WTC11 (cell line): ENCODE measurements around the gene ZNF774. TPM values are rescaled to one million over a fixed set of nuclear protein-coding genes. Genes with fewer than 3 reads are reported as not detected.

Experiments used
- ATAC-seq: fragments of 200-7000 bp; cut with Tn5 transposase; 2 replicates; pipeline ENCODE4 v1.10.0; 2021; ENCODE audit warnings: mild to moderate bottlenecking, moderate library complexity
- CTCF ChIA-PET: fragments of 300-600 bp; sonication (Branson Sonifier 250); formaldehyde crosslinking; loops from one replicate; lab custom pipeline; 2021; ENCODE audit warnings: antibody characterized with exemption; lab: Charles Lee
- POLR2A ChIA-PET: fragments of 350-600 bp; sonication (Branson Sonifier 250); formaldehyde crosslinking; loops from one replicate; lab custom pipeline; 2021; ENCODE audit warnings: antibody characterized with exemption; lab: Charles Lee
- DNase-seq: peaks from one replicate; pipeline ENCODE4 v3.0.0; 2021; ENCODE audit warnings: low spot score
- H3K27ac Mint-ChIP-seq: 2 replicates; pipeline ENCODE4 v1.8.0; 2021; ENCODE audit warnings: mixed read lengths
- H3K27me3 Mint-ChIP-seq: 2 replicates; pipeline ENCODE4 v1.8.0; 2021; ENCODE audit warnings: low read depth, mild to moderate bottlenecking, moderate library complexity, mixed read lengths
- H3K36me3 Mint-ChIP-seq: 2 replicates; pipeline ENCODE4 v1.8.0; 2021; ENCODE audit warnings: mixed read lengths
- H3K4me1 Mint-ChIP-seq: 2 replicates; pipeline ENCODE4 v1.8.0; 2022; ENCODE audit warnings: mixed read lengths
- H3K4me3 Mint-ChIP-seq: 2 replicates; pipeline ENCODE4 v1.8.0; 2021; ENCODE audit warnings: mild to moderate bottlenecking, moderate library complexity, mixed read lengths
- H3K9me3 Mint-ChIP-seq: 2 replicates; pipeline ENCODE4 v1.8.0; 2021; ENCODE audit warnings: mixed read lengths
- ATF1 ChIP-seq: sonication (generic); formaldehyde crosslinking; IDR thresholded peaks from 2 replicates; pipeline ENCODE4 v1.8.1; 2023; ENCODE audit warnings: mild to moderate bottlenecking, moderate library complexity, missing genetic modification reagents
- CREM ChIP-seq: sonication (generic); formaldehyde crosslinking; IDR thresholded peaks from 2 replicates; pipeline ENCODE4 v1.8.1; 2022; ENCODE audit warnings: mild to moderate bottlenecking, missing genetic modification reagents, moderate library complexity
- ESRRA ChIP-seq: sonication (generic); formaldehyde crosslinking; IDR thresholded peaks from 2 replicates; pipeline ENCODE4 v1.8.1; 2022; ENCODE audit warnings: mild to moderate bottlenecking, missing genetic modification reagents, borderline replicate concordance
- GABPB1 ChIP-seq: sonication (generic); formaldehyde crosslinking; IDR thresholded peaks from 2 replicates; pipeline ENCODE4 v1.8.1; 2023; ENCODE audit warnings: mild to moderate bottlenecking, missing genetic modification reagents
- HMGA2 ChIP-seq: fragments of 250-450 bp; sonication (Bioruptor Pico); IDR thresholded peaks from 2 replicates; pipeline ENCODE4 v1.4.0; 2021; ENCODE audit warnings: mild to moderate bottlenecking, moderate library complexity
- NFATC4 ChIP-seq: fragments of 250-450 bp; sonication (Bioruptor Pico); IDR thresholded peaks from 2 replicates; pipeline ENCODE4 v1.9.0; 2021; ENCODE audit warnings: mild to moderate bottlenecking
- NFE2L1 ChIP-seq: sonication (generic); formaldehyde crosslinking; IDR thresholded peaks from 2 replicates; pipeline ENCODE4 v1.8.1; 2023; ENCODE audit warnings: missing genetic modification reagents
- NR1H2 ChIP-seq: sonication (generic); formaldehyde crosslinking; IDR thresholded peaks from 2 replicates; pipeline ENCODE4 v1.9.0; 2021; ENCODE audit warnings: mild to moderate bottlenecking, moderate library complexity, missing genetic modification reagents
- OVOL2 ChIP-seq: fragments of 250-450 bp; sonication (Bioruptor Pico); IDR thresholded peaks from 2 replicates; pipeline ENCODE4 v1.9.0; 2021; ENCODE audit warnings: mild to moderate bottlenecking, borderline replicate concordance
- SMAD4 ChIP-seq: sonication (generic); formaldehyde crosslinking; IDR thresholded peaks from 2 replicates; pipeline ENCODE4 v1.8.0; 2022; ENCODE audit warnings: mild to moderate bottlenecking, missing genetic modification reagents
- ZNF138 ChIP-seq: sonication (generic); formaldehyde crosslinking; conservative IDR thresholded peaks from 2 replicates; pipeline ENCODE4 v1.8.1; 2022; ENCODE audit warnings: mild to moderate bottlenecking, moderate library complexity, missing genetic modification reagents
- ZNF219 ChIP-seq: sonication (generic); formaldehyde crosslinking; IDR thresholded peaks from 2 replicates; pipeline ENCODE4 v1.8.0; 2023; ENCODE audit warnings: missing genetic modification reagents, mild to moderate bottlenecking, borderline replicate concordance
- ZNF232 ChIP-seq: sonication (generic); formaldehyde crosslinking; IDR thresholded peaks from 2 replicates; pipeline ENCODE4 v1.8.0; 2022; ENCODE audit warnings: mild to moderate bottlenecking, missing genetic modification reagents
- total RNA-seq: library from RNA; stranded (reverse); gene quantifications from 3 replicates; pipeline ENCODE4 v1.2.3, GENCODE V29; 2021
- TF ChIP-seq, protein P1 (sequence below): sonication (generic); formaldehyde crosslinking; IDR thresholded peaks from 2 replicates; pipeline ENCODE4 v1.8.1; 2022; ENCODE audit warnings: mild to moderate bottlenecking, moderate library complexity, missing genetic modification reagents
- TF ChIP-seq, protein P2 (sequence below): sonication (generic); formaldehyde crosslinking; IDR thresholded peaks from 2 replicates; pipeline ENCODE4 v1.8.0; 2022; ENCODE audit warnings: mild to moderate bottlenecking, missing genetic modification reagents
- TF ChIP-seq, protein P3 (sequence below): sonication (generic); formaldehyde crosslinking; IDR thresholded peaks from 2 replicates; pipeline ENCODE4 v1.8.1; 2022; ENCODE audit warnings: low read depth, mild to moderate bottlenecking, moderate library complexity, missing genetic modification reagents, borderline replicate concordance
- TF ChIP-seq, protein P4 (sequence below): sonication (generic); formaldehyde crosslinking; IDR thresholded peaks from 2 replicates; pipeline ENCODE4 v1.8.1; 2022; ENCODE audit warnings: mild to moderate bottlenecking, missing genetic modification reagents, moderate library complexity, borderline replicate concordance
- TF ChIP-seq, protein P5 (sequence below): fragments of 250-450 bp; sonication (Bioruptor Pico); IDR thresholded peaks from 2 replicates; pipeline ENCODE4 v1.9.0; 2021; ENCODE audit warnings: mild to moderate bottlenecking, borderline replicate concordance
- TF ChIP-seq, protein P6 (sequence below): sonication (generic); formaldehyde crosslinking; IDR thresholded peaks from 2 replicates; pipeline ENCODE4 v1.8.1; 2023; ENCODE audit warnings: mild to moderate bottlenecking, missing genetic modification reagents
- TF ChIP-seq, protein P7 (sequence below): sonication (generic); formaldehyde crosslinking; IDR thresholded peaks from 2 replicates; pipeline ENCODE4 v1.8.1; 2022; ENCODE audit warnings: low read depth, missing genetic modification reagents, borderline replicate concordance

Gene ZNF774
- total RNA-seq, 1 experiment from 2014 or later, result 2.6 TPM

DNA sequence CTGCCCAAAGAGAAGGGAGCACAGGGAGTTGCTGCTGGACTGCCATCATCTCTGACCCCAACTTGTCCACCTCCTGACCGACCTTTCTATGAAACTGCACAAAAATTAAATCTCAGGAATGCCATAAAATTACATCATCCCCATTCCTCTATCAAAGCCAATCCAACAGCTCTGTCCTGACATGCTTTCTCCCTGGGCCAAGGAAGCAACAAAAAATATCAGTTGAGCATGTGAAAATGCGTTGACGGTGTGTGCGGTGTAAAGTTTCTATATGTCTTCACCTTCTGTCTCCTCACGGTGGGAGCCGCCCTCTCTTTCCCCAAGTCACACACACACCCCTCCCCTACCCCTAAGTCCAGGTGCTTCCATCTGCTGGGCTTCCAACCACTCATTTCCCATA, 3.6 kb upstream of the ZNF774 start:
- no peak for ATAC-seq
- POLR2A ChIA-PET, result no interaction called here
- Mint-ChIP-seq H3K4me3 (no peak overlapping the region), H3K36me3 (no peaks in the 10 kb centered on the region), H3K4me1 (no peaks in the 10 kb centered on the region)
- TF ChIP-seq ZNF219 (CRISPR knock-in tag) (no peak), NFE2L1 (CRISPR knock-in tag) (no peak), NR1H2 (CRISPR knock-in tag) (no peak), ZNF232 (no peak), CREM (no peak), OVOL2 (CRISPR knock-in tag) (no peak), NFATC4 (CRISPR knock-in tag) (no peak)
- TF ChIP-seq, protein P1, sequence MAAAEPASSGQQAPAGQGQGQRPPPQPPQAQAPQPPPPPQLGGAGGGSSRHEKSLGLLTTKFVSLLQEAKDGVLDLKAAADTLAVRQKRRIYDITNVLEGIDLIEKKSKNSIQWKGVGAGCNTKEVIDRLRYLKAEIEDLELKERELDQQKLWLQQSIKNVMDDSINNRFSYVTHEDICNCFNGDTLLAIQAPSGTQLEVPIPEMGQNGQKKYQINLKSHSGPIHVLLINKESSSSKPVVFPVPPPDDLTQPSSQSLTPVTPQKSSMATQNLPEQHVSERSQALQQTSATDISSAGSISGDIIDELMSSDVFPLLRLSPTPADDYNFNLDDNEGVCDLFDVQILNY (CRISPR knock-in tag), result no peak
- TF ChIP-seq, protein P2, sequence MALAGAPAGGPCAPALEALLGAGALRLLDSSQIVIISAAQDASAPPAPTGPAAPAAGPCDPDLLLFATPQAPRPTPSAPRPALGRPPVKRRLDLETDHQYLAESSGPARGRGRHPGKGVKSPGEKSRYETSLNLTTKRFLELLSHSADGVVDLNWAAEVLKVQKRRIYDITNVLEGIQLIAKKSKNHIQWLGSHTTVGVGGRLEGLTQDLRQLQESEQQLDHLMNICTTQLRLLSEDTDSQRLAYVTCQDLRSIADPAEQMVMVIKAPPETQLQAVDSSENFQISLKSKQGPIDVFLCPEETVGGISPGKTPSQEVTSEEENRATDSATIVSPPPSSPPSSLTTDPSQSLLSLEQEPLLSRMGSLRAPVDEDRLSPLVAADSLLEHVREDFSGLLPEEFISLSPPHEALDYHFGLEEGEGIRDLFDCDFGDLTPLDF (CRISPR knock-in tag), result no peak
- TF ChIP-seq, protein P3, sequence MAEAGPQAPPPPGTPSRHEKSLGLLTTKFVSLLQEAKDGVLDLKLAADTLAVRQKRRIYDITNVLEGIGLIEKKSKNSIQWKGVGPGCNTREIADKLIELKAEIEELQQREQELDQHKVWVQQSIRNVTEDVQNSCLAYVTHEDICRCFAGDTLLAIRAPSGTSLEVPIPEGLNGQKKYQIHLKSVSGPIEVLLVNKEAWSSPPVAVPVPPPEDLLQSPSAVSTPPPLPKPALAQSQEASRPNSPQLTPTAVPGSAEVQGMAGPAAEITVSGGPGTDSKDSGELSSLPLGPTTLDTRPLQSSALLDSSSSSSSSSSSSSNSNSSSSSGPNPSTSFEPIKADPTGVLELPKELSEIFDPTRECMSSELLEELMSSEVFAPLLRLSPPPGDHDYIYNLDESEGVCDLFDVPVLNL, result no peak
- TF ChIP-seq, protein P4, sequence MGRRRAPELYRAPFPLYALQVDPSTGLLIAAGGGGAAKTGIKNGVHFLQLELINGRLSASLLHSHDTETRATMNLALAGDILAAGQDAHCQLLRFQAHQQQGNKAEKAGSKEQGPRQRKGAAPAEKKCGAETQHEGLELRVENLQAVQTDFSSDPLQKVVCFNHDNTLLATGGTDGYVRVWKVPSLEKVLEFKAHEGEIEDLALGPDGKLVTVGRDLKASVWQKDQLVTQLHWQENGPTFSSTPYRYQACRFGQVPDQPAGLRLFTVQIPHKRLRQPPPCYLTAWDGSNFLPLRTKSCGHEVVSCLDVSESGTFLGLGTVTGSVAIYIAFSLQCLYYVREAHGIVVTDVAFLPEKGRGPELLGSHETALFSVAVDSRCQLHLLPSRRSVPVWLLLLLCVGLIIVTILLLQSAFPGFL (CRISPR knock-in tag), result no peak
- TF ChIP-seq, protein P5, sequence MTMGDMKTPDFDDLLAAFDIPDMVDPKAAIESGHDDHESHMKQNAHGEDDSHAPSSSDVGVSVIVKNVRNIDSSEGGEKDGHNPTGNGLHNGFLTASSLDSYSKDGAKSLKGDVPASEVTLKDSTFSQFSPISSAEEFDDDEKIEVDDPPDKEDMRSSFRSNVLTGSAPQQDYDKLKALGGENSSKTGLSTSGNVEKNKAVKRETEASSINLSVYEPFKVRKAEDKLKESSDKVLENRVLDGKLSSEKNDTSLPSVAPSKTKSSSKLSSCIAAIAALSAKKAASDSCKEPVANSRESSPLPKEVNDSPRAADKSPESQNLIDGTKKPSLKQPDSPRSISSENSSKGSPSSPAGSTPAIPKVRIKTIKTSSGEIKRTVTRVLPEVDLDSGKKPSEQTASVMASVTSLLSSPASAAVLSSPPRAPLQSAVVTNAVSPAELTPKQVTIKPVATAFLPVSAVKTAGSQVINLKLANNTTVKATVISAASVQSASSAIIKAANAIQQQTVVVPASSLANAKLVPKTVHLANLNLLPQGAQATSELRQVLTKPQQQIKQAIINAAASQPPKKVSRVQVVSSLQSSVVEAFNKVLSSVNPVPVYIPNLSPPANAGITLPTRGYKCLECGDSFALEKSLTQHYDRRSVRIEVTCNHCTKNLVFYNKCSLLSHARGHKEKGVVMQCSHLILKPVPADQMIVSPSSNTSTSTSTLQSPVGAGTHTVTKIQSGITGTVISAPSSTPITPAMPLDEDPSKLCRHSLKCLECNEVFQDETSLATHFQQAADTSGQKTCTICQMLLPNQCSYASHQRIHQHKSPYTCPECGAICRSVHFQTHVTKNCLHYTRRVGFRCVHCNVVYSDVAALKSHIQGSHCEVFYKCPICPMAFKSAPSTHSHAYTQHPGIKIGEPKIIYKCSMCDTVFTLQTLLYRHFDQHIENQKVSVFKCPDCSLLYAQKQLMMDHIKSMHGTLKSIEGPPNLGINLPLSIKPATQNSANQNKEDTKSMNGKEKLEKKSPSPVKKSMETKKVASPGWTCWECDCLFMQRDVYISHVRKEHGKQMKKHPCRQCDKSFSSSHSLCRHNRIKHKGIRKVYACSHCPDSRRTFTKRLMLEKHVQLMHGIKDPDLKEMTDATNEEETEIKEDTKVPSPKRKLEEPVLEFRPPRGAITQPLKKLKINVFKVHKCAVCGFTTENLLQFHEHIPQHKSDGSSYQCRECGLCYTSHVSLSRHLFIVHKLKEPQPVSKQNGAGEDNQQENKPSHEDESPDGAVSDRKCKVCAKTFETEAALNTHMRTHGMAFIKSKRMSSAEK (CRISPR knock-in tag), result no peak
- TF ChIP-seq, protein P6, sequence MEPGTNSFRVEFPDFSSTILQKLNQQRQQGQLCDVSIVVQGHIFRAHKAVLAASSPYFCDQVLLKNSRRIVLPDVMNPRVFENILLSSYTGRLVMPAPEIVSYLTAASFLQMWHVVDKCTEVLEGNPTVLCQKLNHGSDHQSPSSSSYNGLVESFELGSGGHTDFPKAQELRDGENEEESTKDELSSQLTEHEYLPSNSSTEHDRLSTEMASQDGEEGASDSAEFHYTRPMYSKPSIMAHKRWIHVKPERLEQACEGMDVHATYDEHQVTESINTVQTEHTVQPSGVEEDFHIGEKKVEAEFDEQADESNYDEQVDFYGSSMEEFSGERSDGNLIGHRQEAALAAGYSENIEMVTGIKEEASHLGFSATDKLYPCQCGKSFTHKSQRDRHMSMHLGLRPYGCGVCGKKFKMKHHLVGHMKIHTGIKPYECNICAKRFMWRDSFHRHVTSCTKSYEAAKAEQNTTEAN (CRISPR knock-in tag), result no peak
- TF ChIP-seq, all 79 proteins: peak for 0
- Mint-ChIP-seq H3K27me3 (peaks cover 7% of the 10 kb centered on the region), H3K27ac (no peak overlapping the region), H3K9me3 (no peaks in the 10 kb centered on the region)
- CTCF ChIA-PET, result interaction anchor here (1.0 kb wide), 1 partner anchor 134 kb away, joined by 3 read pairs; no protein-coding TSS in a partner anchor
- DNase-seq, result no peak

DNA sequence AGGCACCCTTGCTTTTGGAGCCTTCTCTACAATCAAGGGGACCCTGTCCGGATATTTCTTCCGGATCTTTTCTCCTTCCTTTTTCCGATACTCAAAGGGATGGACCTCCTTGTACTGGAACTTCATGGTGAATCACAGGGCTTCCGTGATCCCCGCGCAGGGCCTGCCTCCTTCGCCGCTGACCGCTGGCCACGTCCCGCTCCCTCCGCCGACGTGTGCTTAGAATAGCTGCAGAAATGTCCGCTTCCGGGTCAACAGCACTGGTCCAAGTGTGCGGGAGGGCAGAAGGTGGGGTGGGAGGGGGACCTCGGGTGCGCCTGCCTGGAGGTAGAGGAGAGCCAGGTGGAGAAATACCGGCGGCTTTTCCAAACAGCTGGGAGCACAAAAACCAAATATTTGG, 3.0 kb upstream of the ZNF774 start:
- ATAC-seq (no peak), DNase-seq (no peak)
- H3K27me3 Mint-ChIP-seq, result peaks cover 7% of the 10 kb centered on the region
- H3K9me3 Mint-ChIP-seq, result no peaks in the 10 kb centered on the region
- H3K4me1 Mint-ChIP-seq, result no peaks in the 10 kb centered on the region
- H3K36me3 Mint-ChIP-seq, result no peaks in the 10 kb centered on the region
- POLR2A ChIA-PET, result no interaction called here
- CTCF ChIA-PET, result interaction anchor here (1.6 kb wide), 1 partner anchor 11 kb away, joined by 3 read pairs; no protein-coding TSS in a partner anchor
- no peak overlapping the region for H3K27ac Mint-ChIP-seq
- TF ChIP-seq ATF1 (CRISPR knock-in tag) (no peak), ESRRA (CRISPR knock-in tag) (no peak), SMAD4 (CRISPR knock-in tag) (no peak), ZNF138 (no peak), HMGA2 (no peak), GABPB1 (no peak)
- TF ChIP-seq, protein P7, sequence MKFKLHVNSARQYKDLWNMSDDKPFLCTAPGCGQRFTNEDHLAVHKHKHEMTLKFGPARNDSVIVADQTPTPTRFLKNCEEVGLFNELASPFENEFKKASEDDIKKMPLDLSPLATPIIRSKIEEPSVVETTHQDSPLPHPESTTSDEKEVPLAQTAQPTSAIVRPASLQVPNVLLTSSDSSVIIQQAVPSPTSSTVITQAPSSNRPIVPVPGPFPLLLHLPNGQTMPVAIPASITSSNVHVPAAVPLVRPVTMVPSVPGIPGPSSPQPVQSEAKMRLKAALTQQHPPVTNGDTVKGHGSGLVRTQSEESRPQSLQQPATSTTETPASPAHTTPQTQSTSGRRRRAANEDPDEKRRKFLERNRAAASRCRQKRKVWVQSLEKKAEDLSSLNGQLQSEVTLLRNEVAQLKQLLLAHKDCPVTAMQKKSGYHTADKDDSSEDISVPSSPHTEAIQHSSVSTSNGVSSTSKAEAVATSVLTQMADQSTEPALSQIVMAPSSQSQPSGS (CRISPR knock-in tag), result no peak
- TF ChIP-seq, protein P6 (CRISPR knock-in tag), result no peak
- H3K4me3 Mint-ChIP-seq, result no peak overlapping the region
